A204.1 (cell line): ENCODE results near the gene MZF1.
"Not testable (repeated sequence)": the region's sequence is repeated elsewhere in the genome, so short reads cannot be mapped to it uniquely, and the experiment has no call there.

Experiments
- FAIRE-seq: peaks from 2 replicates; lab custom pipeline; 2012; peaks lifted over from hg19 to GRCh38; lab: Jason Lieb, UNC

MZF1 gene

GRCh38 chr19:58539169-58539559 lies 34.0 kb downstream of the MZF1 start:
- FAIRE-seq = not testable (repeated sequence)

DNA sequence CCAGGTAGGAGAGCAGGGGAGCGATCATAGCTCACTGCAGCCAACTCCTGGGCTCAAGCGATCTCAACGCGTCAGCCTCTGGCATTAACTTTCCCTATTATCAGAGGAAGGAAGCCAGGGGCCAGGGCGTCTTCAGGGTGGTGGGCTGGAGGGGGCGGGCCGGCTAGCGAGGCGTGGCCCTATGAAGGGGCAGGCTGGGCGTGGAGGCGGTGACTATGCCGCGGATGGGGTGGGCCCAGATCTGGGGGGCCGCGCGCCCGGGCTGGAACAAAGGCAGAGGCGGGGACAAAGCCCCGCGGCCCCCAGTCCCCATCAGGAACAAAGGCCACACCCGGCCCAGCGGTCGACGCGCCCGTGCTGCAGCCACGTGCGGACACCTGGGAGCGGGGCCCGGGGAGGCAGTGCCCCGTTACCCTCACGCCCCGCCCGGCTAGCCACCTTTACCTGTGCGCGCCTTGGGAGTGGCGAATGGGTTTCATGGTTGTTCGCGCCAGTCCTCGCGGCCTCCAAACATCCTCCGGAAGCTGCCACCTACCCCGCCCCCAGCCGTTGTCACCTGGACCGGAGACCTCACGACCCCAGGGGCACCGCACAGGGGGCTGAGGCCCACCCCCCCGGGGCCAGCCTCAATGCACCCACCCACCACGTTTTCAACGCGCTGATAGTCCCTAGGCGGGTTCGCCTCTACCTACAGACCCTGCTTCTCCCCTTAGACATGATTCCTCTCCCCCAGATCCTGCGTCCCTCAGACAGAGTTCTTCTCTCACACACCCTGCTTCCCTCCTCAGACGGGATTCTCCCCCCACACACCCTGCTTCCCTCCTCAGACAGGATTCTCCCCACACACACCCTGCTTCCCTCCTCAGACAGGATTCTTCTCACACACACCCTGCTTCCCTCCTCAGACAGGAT lies 34.6 kb downstream of the MZF1 start:
- no peak for FAIRE-seq

GRCh38 chr19:58536852-58537798 lies 36.0 kb downstream of the MZF1 start:
- no peak for FAIRE-seq

- FAIRE-seq = no peak
Measured at GRCh38 chr19:58535857-58536256, 37.3 kb downstream of the MZF1 start.

DNA sequence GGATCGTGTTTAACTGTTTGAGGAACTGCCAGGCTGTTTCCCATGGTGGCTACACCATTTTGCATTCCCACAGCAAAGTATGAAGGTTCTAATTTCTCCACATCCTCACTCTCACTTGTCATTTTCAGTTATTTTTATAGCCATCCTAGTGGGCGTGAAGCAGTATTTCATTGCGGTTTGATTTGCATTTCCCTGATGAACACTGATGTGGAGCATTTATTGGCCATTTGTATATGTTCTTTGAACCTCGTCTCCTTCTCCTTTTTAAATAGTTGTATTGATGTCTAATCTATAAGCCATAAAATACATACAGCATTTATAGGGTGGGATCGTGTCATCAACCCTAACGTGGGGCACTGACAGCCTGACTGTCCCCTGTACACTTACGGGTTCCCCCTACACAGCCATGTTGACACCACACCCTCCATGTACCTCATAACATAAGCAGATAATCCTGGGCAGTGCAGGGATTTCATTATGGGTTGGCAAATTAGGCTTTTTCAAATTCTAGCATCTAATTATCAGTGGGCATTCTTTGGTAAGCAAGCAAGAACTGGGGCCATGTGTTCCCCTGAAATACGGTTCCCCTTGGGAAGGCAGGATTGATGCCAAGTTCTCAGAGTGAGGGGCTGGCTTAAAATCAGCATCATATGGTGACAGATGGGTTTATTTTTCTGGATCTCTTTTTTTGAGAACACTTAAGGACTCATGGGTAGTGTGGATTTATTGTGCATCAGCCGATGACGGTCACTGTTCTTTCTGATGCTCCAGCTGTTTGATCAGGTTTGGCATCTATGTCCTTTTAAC lies 41.9 kb downstream of the MZF1 start:
- no peak for FAIRE-seq

- FAIRE-seq = no peak
Measured at GRCh38 chr19:58529405-58529804, 43.7 kb downstream of the MZF1 start.

DNA sequence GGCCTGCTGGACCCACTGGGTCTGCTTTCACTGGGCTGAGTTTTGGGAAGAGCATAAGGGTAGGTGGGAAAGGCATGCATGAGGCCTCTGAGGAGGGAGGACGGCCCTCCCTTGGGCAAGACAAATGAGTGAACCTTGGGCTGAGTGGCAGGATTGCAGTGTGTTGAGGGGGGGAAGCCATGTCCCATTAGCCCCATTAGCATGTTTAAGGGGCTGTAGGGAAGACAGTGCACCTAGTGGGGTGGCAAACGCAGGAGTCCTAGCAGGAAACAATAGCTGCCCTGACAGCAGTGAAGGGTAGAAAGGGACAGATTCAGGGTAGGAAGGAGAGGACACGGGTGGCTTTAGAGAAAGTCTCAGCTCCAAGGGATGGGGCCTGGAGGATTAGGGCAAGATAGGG lies 50.4 kb downstream of the MZF1 start:
- no peak for FAIRE-seq

DNA sequence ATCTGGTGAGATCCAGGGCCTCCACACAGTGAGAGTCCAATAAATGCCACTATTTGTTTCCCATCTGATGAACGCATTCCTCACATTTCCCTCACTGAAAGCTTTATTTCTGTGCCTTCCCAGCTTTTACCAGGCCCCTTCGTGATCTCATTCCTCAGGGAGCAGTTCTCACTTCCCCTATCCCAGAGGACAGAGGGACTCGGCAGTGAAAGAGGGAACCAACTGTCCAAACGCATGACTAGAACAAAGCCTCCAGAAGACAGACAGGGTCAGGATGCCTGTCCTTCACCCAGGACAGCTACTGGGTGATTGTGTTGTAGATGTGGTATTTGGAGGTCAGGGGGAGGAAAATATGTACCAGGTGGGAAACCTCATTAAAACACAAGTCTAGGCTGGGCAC lies 51.5 kb downstream of the MZF1 start:
- no peak for FAIRE-seq

DNA sequence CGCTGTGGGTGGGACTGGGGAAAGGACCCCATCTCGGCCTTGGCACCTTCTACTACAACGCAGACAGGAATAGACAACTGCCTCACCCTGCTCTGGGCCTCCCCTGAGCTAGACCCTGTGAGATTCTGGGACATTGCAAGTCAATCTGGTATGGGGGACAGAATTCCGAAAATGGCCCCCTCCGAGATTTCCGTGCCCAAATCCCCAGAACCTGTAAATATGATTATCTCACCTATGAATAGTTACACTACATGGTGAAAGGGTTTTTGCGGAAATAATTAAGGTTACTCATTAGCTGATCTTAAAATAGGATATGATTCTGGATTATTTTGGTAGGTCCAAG lies 52.9 kb downstream of the MZF1 start:
- no peak for FAIRE-seq

- FAIRE-seq = peak; percentile 48
Measured at GRCh38 chr19:58519355-58520256, 53.5 kb downstream of the MZF1 start, which contains the start of gene ZBTB45. TSS of gene ZBTB45 (minus strand) at chr19:58519810. CDS start at chr19:58517673, 2,137 bp downstream.

GRCh38 chr19:58519087-58519354 lies 54.1 kb downstream of the MZF1 start:
- FAIRE-seq = no peak

DNA sequence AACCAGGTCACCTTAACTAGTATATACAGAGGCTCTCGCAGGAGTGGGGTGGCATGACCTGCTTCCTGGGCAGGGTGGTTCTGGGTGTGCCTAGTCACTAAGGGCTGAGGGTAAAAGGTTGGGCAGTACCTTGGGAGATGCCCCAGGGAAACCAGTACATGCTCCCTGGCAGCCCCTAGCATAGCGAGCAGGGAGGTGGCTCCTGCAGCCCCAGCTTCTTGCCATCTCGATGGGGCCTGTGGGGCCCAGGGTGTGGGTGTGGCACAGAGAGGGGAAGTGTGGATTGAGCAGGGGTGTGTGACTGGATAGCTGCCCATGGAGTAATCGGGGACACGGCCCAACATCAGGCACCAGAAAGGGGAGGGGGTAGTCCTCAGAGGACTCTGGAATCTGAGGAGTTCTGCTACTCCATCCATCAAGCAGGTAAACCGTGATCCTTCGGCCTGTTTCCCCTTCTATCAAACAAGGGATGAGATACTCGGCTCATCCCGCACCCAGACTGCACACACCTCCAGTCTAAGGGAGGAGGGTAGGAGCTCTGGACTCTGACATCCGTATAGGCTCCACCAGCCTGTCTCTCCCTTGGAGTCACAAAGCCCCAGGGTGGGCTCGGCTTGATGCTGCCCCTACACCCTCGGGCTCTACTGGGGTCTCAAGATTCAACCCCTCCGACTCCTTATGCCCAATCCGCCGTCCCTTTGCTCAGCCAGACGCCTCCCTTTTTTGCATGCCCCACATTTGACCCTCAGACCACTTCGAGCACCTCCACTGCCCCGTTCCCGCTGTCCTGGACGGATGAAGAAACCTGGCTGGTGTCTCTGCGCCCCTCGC lies 54.7 kb downstream of the MZF1 start:
- FAIRE-seq = no peak

DNA sequence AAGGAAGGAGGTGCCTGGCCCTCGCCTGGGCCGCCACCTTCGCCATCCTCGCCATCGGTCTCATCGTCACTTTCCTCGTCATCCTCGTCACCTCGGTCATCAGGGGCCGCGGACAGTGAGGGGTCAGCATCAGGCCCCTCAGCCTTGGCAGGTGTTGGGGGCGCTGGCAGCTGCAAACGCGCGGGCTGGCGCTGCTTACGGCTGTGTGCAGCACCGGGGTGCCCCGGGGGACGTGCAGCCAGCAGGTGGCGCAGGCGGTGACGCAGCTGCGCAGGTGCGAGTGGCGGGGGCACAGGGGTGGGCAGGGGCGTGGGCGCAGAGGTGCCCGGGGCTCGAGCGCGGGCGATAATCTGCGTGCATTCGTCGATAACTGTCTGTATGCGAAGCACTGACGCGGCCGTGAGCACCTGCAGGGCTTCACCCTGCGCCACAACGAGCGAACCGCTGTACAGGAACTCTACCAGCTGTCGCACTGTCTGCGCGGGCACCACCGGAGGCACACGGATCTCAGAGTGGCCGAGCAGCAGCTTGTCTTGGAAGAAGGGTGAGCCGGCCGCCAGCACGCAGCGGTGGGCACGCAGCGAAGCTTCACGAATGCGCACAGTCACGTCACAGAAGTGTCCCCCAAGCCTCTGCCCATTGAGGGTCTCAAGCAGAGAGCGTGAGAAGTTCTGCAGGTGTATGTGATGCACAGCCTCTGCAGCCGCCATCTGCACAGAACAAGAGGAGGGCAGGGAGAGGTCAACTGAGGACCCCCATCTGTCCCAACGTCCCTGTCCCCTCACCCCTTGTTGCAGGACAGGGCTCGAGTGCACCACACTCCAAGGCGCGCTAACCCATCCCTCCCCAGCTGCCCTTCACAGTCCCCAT lies 55.9 kb downstream of the MZF1 start:
- FAIRE-seq = no peak

GRCh38 chr19:58516246-58516836 lies 56.8 kb downstream of the MZF1 start:
- FAIRE-seq = no peak

DNA sequence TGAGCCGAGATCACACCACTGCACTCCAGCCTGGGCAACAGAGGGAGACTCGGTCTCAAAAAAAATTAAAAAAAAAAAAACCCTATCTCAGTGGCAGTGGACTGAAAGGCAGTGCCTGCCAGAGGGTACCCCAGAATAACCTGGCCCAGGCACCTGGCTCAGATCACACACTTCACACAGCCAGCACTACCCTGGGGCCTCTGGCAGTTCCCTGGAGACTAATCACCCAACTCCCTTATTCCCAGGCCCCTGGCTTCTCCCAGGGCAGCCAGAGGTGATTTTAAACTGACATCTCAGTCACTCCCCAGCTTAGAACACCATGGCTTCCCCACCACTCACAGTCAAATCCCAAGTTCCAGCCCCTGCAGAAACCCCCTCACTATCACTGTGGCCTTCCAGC lies 57.9 kb downstream of the MZF1 start:
- FAIRE-seq = no peak

GRCh38 chr19:58514564-58515022 lies 58.5 kb downstream of the MZF1 start:
- no peak for FAIRE-seq

GRCh38 chr19:58513694-58514563 lies 59.2 kb downstream of the MZF1 start:
- FAIRE-seq = no peak

DNA sequence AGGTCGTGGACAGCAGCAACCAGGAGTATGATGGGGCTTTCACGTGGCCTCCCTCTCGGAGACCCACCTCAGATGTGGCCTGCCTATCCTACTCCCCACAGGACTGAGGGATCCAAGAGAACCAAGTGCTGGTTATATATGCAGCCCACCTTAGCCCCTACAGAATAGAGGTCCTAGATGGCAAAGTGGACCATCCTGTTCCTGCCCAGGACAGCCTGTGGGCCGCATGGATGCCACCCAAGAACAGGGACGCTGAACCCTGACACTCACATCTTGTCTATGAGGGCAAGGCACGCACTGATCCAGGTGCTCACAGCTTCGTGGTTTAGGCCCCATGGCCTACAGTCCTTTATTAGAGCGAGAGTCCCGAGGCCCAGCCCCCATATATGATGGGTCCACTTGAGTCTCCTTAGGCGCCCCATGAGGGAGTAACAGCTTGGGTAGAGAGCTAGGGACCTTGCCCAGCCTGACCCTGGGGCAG lies 59.9 kb downstream of the MZF1 start:
- FAIRE-seq = no peak
